ENCODE data around the gene COL11A2. TPM values are rescaled to one million over a fixed set of nuclear protein-coding genes. Genes with fewer than 3 reads are reported as not detected.

COL11A2 gene
- total RNA-seq, 2 donors from 2014 or later = 0.52 to 0.89 TPM

- H3K36me3 Mint-ChIP-seq (ENCODE audit: low read depth) = peaks cover 10% of the 10 kb centered on the region
- no peak overlapping the region for H3K27ac Mint-ChIP-seq
- no peaks in the 10 kb centered on the region for H3K9me3 ChIP-seq (ENCODE audit: control insufficient read depth, low read length, poor library complexity, severe bottlenecking)
- peaks cover 19% of the 10 kb centered on the region for H3K4me1 Mint-ChIP-seq
- ATAC-seq (no peak), DNase-seq (no peak)
- no peak overlapping the region for H3K4me3 Mint-ChIP-seq
- H3K27me3 Mint-ChIP-seq = peaks cover 83% of the 10 kb centered on the region
Measured at GRCh38 chr6:33116841-33117711, 75.2 kb downstream of the COL11A2 start.

GRCh38 chr6:33116417-33116816 is 75.8 kb downstream of the COL11A2 start:
- no peak overlapping the region for H3K4me3 Mint-ChIP-seq
- H3K27me3 Mint-ChIP-seq = peaks cover 83% of the 10 kb centered on the region
- DNase-seq (no peak), ATAC-seq (no peak)
- no peak overlapping the region for H3K27ac Mint-ChIP-seq
- peaks cover 10% of the 10 kb centered on the region for H3K36me3 Mint-ChIP-seq (ENCODE audit: low read depth)
- H3K4me1 Mint-ChIP-seq = peaks cover 21% of the 10 kb centered on the region
- H3K9me3 ChIP-seq (ENCODE audit: control insufficient read depth, low read length, poor library complexity, severe bottlenecking) = no peaks in the 10 kb centered on the region

- no peak overlapping the region for H3K27ac Mint-ChIP-seq
- ATAC-seq (no peak), DNase-seq (no peak)
- H3K9me3 ChIP-seq (ENCODE audit: control insufficient read depth, low read length, poor library complexity, severe bottlenecking) = no peaks in the 10 kb centered on the region
- H3K27me3 Mint-ChIP-seq = peaks cover 87% of the 10 kb centered on the region
- peaks cover 23% of the 10 kb centered on the region for H3K4me1 Mint-ChIP-seq
- no peak overlapping the region for H3K4me3 Mint-ChIP-seq
- peaks cover 10% of the 10 kb centered on the region for H3K36me3 Mint-ChIP-seq (ENCODE audit: low read depth)
Measured at GRCh38 chr6:33114406-33114805, 77.9 kb downstream of the COL11A2 start.

GRCh38 chr6:33113755-33114154 is 78.5 kb downstream of the COL11A2 start:
- H3K4me3 Mint-ChIP-seq = no peak overlapping the region
- peaks cover 91% of the 10 kb centered on the region for H3K27me3 Mint-ChIP-seq
- no peak overlapping the region for H3K27ac Mint-ChIP-seq
- peaks cover 23% of the 10 kb centered on the region for H3K4me1 Mint-ChIP-seq
- H3K9me3 ChIP-seq (ENCODE audit: control insufficient read depth, low read length, poor library complexity, severe bottlenecking) = no peaks in the 10 kb centered on the region
- DNase-seq = no peak
- H3K36me3 Mint-ChIP-seq (ENCODE audit: low read depth) = peaks cover 10% of the 10 kb centered on the region
- no peak for ATAC-seq

Other genes starting within 250 kb of the COL11A2 start
- gene HLA-DMA, start 239.4 kb downstream of the COL11A2 start, total RNA-seq = 10 to 100 TPM; 20.9 to 23.4 TPM
- 100 to 1,000 TPM; 409 to 459 TPM for gene BRD2, start 223.9 kb downstream of the COL11A2 start, total RNA-seq
- 1 to 10 TPM; 2.6 to 5.1 TPM for gene HLA-DOA, start 182.9 kb downstream of the COL11A2 start, total RNA-seq
- 10 to 100 TPM; 62.0 to 71.2 TPM for gene HLA-DPA1, start 118.8 kb downstream of the COL11A2 start, total RNA-seq
- 10 to 100 TPM; 67.7 to 77.4 TPM for gene HLA-DPB1, start 116.5 kb downstream of the COL11A2 start, total RNA-seq
- gene RXRB, start 8.2 kb upstream of the COL11A2 start, total RNA-seq = 10 to 100 TPM; 51.0 to 64.4 TPM
- 10 to 100 TPM; 22.4 to 25.8 TPM for gene SLC39A7, start 8.4 kb upstream of the COL11A2 start, total RNA-seq
- gene HSD17B8, start 12.2 kb upstream of the COL11A2 start, total RNA-seq = 10 to 100 TPM in 1 of 2 donors, 1 to 10 TPM in 1; 7.6 to 11.9 TPM
- 10 to 100 TPM; 27.9 to 28.2 TPM for gene RING1, start 16.0 kb upstream of the COL11A2 start, total RNA-seq
- gene VPS52, start 79.4 kb upstream of the COL11A2 start, total RNA-seq = 10 to 100 TPM; 66.5 to 68.3 TPM
- 1,000 to 10,000 TPM; 4,373 to 4,641 TPM for gene RPS18, start 79.6 kb upstream of the COL11A2 start, total RNA-seq
- 10 to 100 TPM; 10.1 to 13.0 TPM for gene B3GALT4, start 84.7 kb upstream of the COL11A2 start, total RNA-seq
- gene WDR46, start 96.8 kb upstream of the COL11A2 start, total RNA-seq = 10 to 100 TPM; 32.1 to 38.6 TPM
- gene PFDN6, start 97.1 kb upstream of the COL11A2 start, total RNA-seq = 10 to 100 TPM; 16.5 to 25.7 TPM
- gene RGL2, start 106.5 kb upstream of the COL11A2 start, total RNA-seq = 10 to 100 TPM; 42.1 to 56.2 TPM
- 100 to 1,000 TPM; 269 to 344 TPM for gene TAPBP, start 121.6 kb upstream of the COL11A2 start, total RNA-seq
- gene ZBTB22, start 125.3 kb upstream of the COL11A2 start, total RNA-seq = 10 to 100 TPM; 17.1 to 20.2 TPM
- 10 to 100 TPM; 34.5 to 49.0 TPM for gene DAXX, start 130.5 kb upstream of the COL11A2 start, total RNA-seq
- 1 to 10 TPM; 1.3 to 3.7 TPM for gene KIFC1, start 199.4 kb upstream of the COL11A2 start, total RNA-seq
- 100 to 1,000 TPM; 448 to 472 TPM for gene PHF1, start 218.5 kb upstream of the COL11A2 start, total RNA-seq
- 100 to 1,000 TPM; 195 to 196 TPM for gene CUTA, start 225.6 kb upstream of the COL11A2 start, total RNA-seq
- gene SYNGAP1, start 227.6 kb upstream of the COL11A2 start, total RNA-seq = 10 to 100 TPM; 82.3 to 83.9 TPM